GM13977 (cell line): ENCODE measurements around the gene STARD13.

Source experiments
- DNase-seq: peaks from one replicate; pipeline ENCODE4 v3.0.0; 2012; ENCODE audit warnings: low spot score
- CTCF ChIP-seq: IDR thresholded peaks from 2 replicates; pipeline ENCODE4 v1.5.1; 2012; ENCODE audit warnings: mild to moderate bottlenecking, control low read depth; ENCODE audit not compliant: insufficient read depth; ENCODE audit errors: extremely low read depth, missing control alignments
- in situ Hi-C: fragments of 300-500 bp; cut with MboI; formaldehyde crosslinking; loops from one replicate; pipeline ENCODE4 v1.12.0; 2022; ENCODE audit warnings: low sequenced_read_pairs, low pct_unique_long_range_greater_than_20kb, mixed read lengths, inconsistent platforms; ENCODE audit not compliant: unreplicated experiment

STARD13 gene

GRCh38 chr13:33135097-33135496 lies 150.5 kb downstream of the STARD13 start:
- TF ChIP-seq CTCF: no peak
- in situ Hi-C loops: no loop called here
- peak; percentile 54 for DNase-seq

GRCh38 chr13:33134213-33134612 lies 151.3 kb downstream of the STARD13 start:
- in situ Hi-C loops: no loop called here
- no peak for TF ChIP-seq CTCF
- no peak for DNase-seq

GRCh38 chr13:33132644-33133440 lies 152.7 kb downstream of the STARD13 start:
- DNase-seq: no peak
- TF ChIP-seq CTCF: no peak
- in situ Hi-C loops: no loop called here

GRCh38 chr13:33129886-33130285 lies 155.7 kb downstream of the STARD13 start:
- TF ChIP-seq CTCF: no peak
- no peak for DNase-seq
- in situ Hi-C loops: no loop called here

- in situ Hi-C loops: no loop called here
- no peak for TF ChIP-seq CTCF
- DNase-seq: no peak
These were observed 156.3 kb downstream of the STARD13 start for GRCh38 chr13:33129094-33129832.

- no peak for DNase-seq
- in situ Hi-C loops: no loop called here
- no peak for TF ChIP-seq CTCF
These were observed 157.4 kb downstream of the STARD13 start for GRCh38 chr13:33128134-33128533.
